Sigmoid colon (tissue), 7 donors: ENCODE results near the gene NUP188. TPM values are rescaled to one million over a fixed set of nuclear protein-coding genes. Genes with fewer than 3 reads are reported as not detected.
"Not testable (repeated sequence)": the region's sequence is repeated elsewhere in the genome, so short reads cannot be mapped to it uniquely, and the experiment has no call there.

Source experiments
- DNase-seq: peaks from one replicate; pipeline ENCODE4 v3.0.0-alpha.2; 2019
- H3K27ac ChIP-seq, 4 donors: fragments of 200-600 bp; sonication (generic); one replicate each; pipeline ENCODE4 v1.5.1; 2016 to 2019; ENCODE audit warnings: mild to moderate bottlenecking in 1 of 4
- H3K27me3 ChIP-seq, 3 donors: fragments of 200-600 bp; sonication (generic); one replicate each; pipeline ENCODE4 v1.5.1; 2019; ENCODE audit warnings: mild to moderate bottlenecking in 1 of 3
- H3K36me3 ChIP-seq, 4 donors: fragments of 200-600 bp; sonication (generic); one replicate each; pipeline ENCODE4 v1.5.1; 2016 to 2019
- H3K4me1 ChIP-seq, 4 donors: fragments of 200-600 bp; sonication (generic); one replicate each; pipeline ENCODE4 v1.5.1; 2017 to 2019
- H3K4me3 ChIP-seq, 4 donors: fragments of 200-600 bp; sonication (generic); one replicate each; pipeline ENCODE4 v1.5.1; 2017 to 2019; ENCODE audit warnings: mild to moderate bottlenecking in 2 of 4, moderate library complexity in 1 of 4
- H3K9me3 ChIP-seq, 4 donors: fragments of 200-600 bp in 3 of 4; sonication (generic) in 3 of 4; one replicate each; pipeline versions ENCODE4 v1.5.1 to v1.6.1; 2013 to 2019
- EP300 ChIP-seq, 4 donors: sonication (generic); formaldehyde crosslinking; IDR thresholded peaks; one replicate each; pipeline ENCODE4 v1.6.1; 2017; ENCODE audit warnings: antibody characterized with exemption in 4 of 4
- POLR2A ChIP-seq, 2 donors: fragments of 450-650 bp; IDR thresholded peaks; one replicate each; pipeline ENCODE4 v1.6.1; 2016; ENCODE audit warnings: antibody characterized with exemption in 2 of 2, mild to moderate bottlenecking in 2 of 2, moderate library complexity in 2 of 2
- POLR2AphosphoS5 ChIP-seq, 4 donors: sonication (generic); formaldehyde crosslinking; IDR thresholded peaks; one replicate each; pipeline ENCODE4 v1.6.1; 2017; ENCODE audit warnings: antibody characterized with exemption in 4 of 4
- WGBS, 2 donors: extraction: QIAGEN DNeasy Blood & Tissue Kit; methylation state at CpG; one replicate each; pipeline ENCODE4 v1.1.7; 2013; 5-methylcytosine and 5-hydroxymethylcytosine counted together
- intact Hi-C: fragments of 100-400 bp; cut with DNase I; formaldehyde crosslinking; loops from one replicate; pipeline ENCODE4 v1.15.1; 2023
- polyA plus RNA-seq, 3 donors: library from polyadenylated mRNA; stranded (reverse); fragments of 200-250 nt; gene quantifications; one replicate each; pipeline ENCODE4 v1.2.3, GENCODE V29; 2013
- total RNA-seq, 4 donors: library from RNA; depleted of rRNA; stranded (reverse); fragments of >200 nt; gene quantifications; one replicate each; pipeline ENCODE4 v1.1.0, GENCODE V29; 2016
- TF ChIP-seq, protein P1 (sequence below), 4 experiments: fragments of 450-650 bp in 3 of 4; fragments of 200-600 bp in 1 of 4; IDR thresholded peaks; one replicate each; pipeline ENCODE4 v1.5.1; 2016 to 2019; ENCODE audit warnings: antibody characterized with exemption in 4 of 4, mild to moderate bottlenecking in 3 of 4, moderate library complexity in 2 of 4
- donor health status: healthy with polysubstance abuse.
- donor health status: Bipolar disorder and iron deficiency.
- donor health status: healthy.

NUP188 gene
- total and polyA plus RNA-seq, 7 donors = 3.7 to 28.8 (median 21.3) TPM

DNA sequence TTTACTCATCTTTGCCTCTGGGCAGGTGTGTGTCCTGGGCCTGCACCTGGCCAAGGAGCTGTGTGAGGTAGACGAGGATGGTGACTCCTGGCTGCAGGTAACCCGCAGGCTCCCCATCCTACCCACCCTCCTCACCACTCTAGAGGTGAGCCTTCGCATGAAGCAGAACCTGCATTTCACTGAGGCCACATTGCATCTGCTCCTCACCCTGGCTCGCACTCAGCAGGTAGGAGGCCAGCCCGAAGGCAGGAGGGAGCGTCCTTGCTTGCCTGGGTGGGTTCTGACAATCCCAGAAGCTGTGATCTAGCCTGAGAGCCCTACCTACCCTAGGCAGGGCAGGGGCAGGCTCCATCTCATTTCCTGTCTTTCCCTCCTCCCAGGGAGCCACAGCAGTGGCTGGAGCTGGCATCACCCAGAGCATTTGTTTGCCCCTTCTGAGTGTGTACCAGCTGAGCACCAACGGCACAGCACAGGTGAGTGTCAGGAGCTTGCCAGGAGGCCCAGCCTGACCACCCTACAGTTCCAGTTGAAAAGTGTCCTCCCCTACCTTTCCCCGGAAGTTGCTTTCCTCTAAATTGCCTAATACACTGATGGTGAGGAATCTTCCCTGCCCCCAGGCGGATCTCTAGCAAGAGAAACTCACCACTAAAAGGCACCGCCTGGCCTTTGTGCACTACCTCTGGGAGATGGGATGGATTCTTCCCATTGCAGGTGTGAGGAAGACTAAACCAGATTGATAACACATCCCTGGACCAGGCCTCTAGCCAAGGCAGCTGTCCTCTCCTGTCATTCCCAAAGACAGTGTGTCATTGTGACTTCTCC is 54.2 kb downstream of the NUP188 start:
- Histone ChIP-seq H3K4me3 (no peak overlapping the region), H3K36me3 (peaks cover 22 to 92% (median 65%) of the 10 kb centered on the region in 4 donors), H3K27ac (no peak overlapping the region), H3K4me1 (peaks cover 0 to 5% (median 5%) of the 10 kb centered on the region in 4 donors), H3K27me3 (no peaks in the 10 kb centered on the region), H3K9me3 (no peaks in the 10 kb centered on the region)
- WGBS, 2 donors = 94 to 97% methylated on average over 10 of the region's 10 CpGs
- DNase-seq = no peak
- intact Hi-C loops = no loop called here
- TF ChIP-seq, protein P1, sequence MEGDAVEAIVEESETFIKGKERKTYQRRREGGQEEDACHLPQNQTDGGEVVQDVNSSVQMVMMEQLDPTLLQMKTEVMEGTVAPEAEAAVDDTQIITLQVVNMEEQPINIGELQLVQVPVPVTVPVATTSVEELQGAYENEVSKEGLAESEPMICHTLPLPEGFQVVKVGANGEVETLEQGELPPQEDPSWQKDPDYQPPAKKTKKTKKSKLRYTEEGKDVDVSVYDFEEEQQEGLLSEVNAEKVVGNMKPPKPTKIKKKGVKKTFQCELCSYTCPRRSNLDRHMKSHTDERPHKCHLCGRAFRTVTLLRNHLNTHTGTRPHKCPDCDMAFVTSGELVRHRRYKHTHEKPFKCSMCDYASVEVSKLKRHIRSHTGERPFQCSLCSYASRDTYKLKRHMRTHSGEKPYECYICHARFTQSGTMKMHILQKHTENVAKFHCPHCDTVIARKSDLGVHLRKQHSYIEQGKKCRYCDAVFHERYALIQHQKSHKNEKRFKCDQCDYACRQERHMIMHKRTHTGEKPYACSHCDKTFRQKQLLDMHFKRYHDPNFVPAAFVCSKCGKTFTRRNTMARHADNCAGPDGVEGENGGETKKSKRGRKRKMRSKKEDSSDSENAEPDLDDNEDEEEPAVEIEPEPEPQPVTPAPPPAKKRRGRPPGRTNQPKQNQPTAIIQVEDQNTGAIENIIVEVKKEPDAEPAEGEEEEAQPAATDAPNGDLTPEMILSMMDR (IDR thresholded peaks at IDR 0.05) = no peak
- TF ChIP-seq POLR2AphosphoS5 (IDR thresholded peaks at IDR 0.05) = no peak

DNA sequence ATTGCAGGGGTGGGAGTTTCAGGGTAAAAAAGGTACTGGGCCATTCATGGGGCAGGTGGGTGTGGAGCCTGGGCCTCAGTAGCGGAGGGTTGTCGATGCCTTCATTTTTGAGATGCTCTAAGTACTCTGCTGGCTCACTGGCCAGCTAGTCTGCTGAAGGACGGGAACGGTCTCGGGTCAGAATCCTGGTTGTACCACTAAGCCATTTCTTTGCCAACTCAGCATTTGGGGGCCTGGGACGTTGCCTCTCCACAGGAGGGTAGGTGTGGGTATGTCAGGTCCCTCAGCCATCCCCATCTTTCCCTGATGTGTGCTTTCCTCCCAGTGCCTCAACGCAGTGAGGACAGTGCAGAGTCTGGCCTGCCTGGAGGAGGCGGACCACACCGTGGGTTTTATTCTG is 55.5 kb downstream of the NUP188 start:
- peaks cover 18 to 86% (median 61%) of the 10 kb centered on the region in 4 donors for H3K36me3 ChIP-seq
- no peak overlapping the region for H3K27ac ChIP-seq
- TF ChIP-seq POLR2AphosphoS5 (IDR thresholded peaks at IDR 0.05) = no peak
- H3K4me1 ChIP-seq = peaks cover 0 to 18% (median 13%) of the 10 kb centered on the region in 4 donors
- no peaks in the 10 kb centered on the region for H3K27me3 ChIP-seq
- intact Hi-C loops = no loop called here
- DNase-seq = no peak
- no peaks in the 10 kb centered on the region for H3K9me3 ChIP-seq
- H3K4me3 ChIP-seq = no peak overlapping the region
- WGBS, 2 donors = 95 to 97% methylated on average over 9 of the region's 9 CpGs

DNA sequence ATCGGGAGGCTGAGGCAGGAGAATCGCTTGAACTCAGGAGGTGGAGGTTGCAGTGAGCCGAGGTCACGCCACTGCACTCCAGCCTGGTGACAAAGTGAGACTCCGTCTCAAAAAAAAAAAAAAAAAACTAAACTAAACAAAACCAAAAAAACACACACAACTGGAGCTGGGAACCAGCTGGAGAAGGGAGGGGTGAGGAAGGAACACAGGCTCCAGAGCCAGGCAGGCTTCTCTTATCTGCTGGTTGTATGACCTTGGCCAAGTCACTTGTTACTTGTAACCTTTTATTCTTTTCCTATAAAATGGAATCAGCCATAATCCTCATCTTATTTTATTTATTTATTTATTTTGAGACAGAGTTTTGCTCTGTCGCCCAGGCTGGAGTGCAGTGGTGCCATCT is 56.7 kb downstream of the NUP188 start:
- Histone ChIP-seq H3K4me1 (peaks cover 0 to 19% (median 13%) of the 10 kb centered on the region in 4 donors), H3K36me3 (peaks cover 10 to 84% (median 56%) of the 10 kb centered on the region in 4 donors)
- DNase-seq, intact Hi-C loops, H3K4me3 ChIP-seq, H3K9me3 ChIP-seq, H3K27ac ChIP-seq, H3K27me3 ChIP-seq: not testable (repeated sequence)
- WGBS, 2 donors = 92% methylated on average over 6 of the region's 6 CpGs

DNA sequence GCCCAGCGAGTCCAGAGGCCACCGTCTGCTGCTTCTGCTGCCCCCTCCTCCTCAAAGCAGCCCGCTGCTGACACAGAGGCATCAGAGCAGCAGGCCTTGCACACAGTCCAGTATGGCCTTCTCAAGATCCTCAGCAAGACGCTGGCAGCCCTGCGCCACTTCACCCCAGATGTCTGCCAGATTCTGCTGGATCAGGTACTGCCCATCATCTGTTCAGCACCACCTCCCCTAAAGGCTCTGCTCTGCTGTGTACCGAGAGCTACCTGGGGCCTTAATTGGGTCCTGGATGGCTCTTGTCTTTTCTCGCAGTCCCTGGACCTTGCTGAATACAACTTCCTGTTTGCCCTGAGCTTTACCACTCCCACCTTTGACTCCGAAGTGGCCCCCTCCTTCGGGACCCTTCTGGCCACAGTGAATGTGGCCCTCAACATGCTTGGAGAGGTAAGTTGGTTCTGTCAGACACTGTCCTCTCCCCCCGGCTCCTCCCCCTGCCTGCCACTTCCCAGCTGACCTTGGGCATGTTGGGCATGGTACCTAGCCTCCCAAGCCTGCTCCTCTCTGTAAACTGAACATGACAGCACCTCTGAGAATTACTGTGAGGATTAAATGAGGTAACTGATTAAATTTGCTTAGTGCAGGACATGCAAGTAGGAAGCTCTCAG is 58.0 kb downstream of the NUP188 start:
- intact Hi-C loops = no loop called here
- no peaks in the 10 kb centered on the region for H3K9me3 ChIP-seq
- peaks cover 0 to 19% (median 13%) of the 10 kb centered on the region in 4 donors for H3K4me1 ChIP-seq
- peaks cover 9 to 82% (median 43%) of the 10 kb centered on the region in 4 donors for H3K36me3 ChIP-seq
- TF ChIP-seq, protein P1 (IDR thresholded peaks at IDR 0.05) = no peak
- TF ChIP-seq POLR2AphosphoS5 (IDR thresholded peaks at IDR 0.05) (no peak), EP300 (IDR thresholded peaks at IDR 0.05) (no peak), POLR2A (IDR thresholded peaks at IDR 0.05) (no peak)
- H3K4me3 ChIP-seq = no peak overlapping the region
- no peak overlapping the region for H3K27ac ChIP-seq
- DNase-seq = no peak
- whole genome bisulfite sequencing, 2 donors = 81 to 90% methylated on average over 10 of the region's 10 CpGs
- H3K27me3 ChIP-seq = no peaks in the 10 kb centered on the region

DNA sequence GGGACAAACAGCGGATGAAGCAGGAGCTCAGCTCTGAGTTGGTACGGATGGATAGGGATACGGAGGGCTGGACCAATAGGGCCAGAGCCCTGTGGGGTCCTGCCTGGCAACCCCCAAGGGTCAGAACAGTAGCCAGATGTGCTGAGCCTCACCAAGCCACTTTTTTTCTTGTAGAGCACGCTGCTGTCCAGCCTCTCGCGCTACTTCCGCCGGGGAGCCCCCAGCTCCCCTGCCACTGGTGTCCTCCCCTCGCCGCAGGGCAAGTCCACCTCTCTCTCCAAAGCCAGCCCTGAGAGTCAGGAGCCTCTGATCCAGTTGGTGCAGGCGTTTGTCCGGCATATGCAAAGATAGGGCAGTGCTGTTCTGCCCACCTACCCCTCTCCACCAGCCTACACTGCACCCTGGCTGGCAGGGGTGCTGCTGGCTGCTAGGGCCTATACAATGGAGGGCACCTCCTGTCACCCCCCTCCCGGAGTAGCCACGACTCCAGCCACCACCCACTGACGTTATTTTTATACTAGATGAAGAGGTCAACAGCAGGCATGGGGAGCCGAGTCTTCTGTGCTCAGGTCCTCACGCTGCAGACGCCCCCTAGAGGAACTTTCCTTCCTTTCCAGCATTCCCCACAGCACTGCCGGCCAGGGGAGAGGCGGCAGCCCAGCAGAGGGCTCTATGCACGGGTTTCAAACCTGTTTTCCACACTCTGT is 59.0 kb downstream of the NUP188 start:
- intact Hi-C loops = no loop called here
- H3K27me3 ChIP-seq = no peaks in the 10 kb centered on the region
- H3K4me1 ChIP-seq = peaks cover 0 to 19% (median 13%) of the 10 kb centered on the region in 4 donors
- WGBS, 2 donors = 57 to 63% methylated on average over 21 of the region's 21 CpGs
- no peak overlapping the region for H3K4me3 ChIP-seq
- H3K27ac ChIP-seq = peak overlapping the region; percentile 32 to 72 (median 55)
- peaks cover 12 to 82% (median 45%) of the 10 kb centered on the region in 4 donors for H3K36me3 ChIP-seq
- H3K9me3 ChIP-seq = no peaks in the 10 kb centered on the region
- peak; percentile 88 for DNase-seq
- TF ChIP-seq POLR2AphosphoS5 (IDR thresholded peaks at IDR 0.05) = peak in 1 of 4 donors; percentile 9
- TF ChIP-seq, protein P1 (IDR thresholded peaks at IDR 0.05) = peak; percentile 17 to 79 (median 62)
- TF ChIP-seq POLR2A (IDR thresholded peaks at IDR 0.05) = no peak
- TF ChIP-seq EP300 (IDR thresholded peaks at IDR 0.05) = no peak
